HG02884 (cell line): Measurements from ENCODE around the gene SPHKAP.
A peak's percentile ranks its signal among the peaks of the same experiment; 100 is the strongest.
"Not testable (repeated sequence)": the region's sequence is repeated elsewhere in the genome, so short reads cannot be mapped to it uniquely, and the experiment has no call there.

ENCODE experiments used
- ATAC-seq: cut with Tn5 transposase; IDR thresholded peaks from one replicate; pipeline ENCODE4 v1.9.1; 2021; ENCODE audit warnings: mild to moderate bottlenecking, moderate library complexity; ENCODE audit not compliant: unreplicated experiment

The SPHKAP gene, protein sequence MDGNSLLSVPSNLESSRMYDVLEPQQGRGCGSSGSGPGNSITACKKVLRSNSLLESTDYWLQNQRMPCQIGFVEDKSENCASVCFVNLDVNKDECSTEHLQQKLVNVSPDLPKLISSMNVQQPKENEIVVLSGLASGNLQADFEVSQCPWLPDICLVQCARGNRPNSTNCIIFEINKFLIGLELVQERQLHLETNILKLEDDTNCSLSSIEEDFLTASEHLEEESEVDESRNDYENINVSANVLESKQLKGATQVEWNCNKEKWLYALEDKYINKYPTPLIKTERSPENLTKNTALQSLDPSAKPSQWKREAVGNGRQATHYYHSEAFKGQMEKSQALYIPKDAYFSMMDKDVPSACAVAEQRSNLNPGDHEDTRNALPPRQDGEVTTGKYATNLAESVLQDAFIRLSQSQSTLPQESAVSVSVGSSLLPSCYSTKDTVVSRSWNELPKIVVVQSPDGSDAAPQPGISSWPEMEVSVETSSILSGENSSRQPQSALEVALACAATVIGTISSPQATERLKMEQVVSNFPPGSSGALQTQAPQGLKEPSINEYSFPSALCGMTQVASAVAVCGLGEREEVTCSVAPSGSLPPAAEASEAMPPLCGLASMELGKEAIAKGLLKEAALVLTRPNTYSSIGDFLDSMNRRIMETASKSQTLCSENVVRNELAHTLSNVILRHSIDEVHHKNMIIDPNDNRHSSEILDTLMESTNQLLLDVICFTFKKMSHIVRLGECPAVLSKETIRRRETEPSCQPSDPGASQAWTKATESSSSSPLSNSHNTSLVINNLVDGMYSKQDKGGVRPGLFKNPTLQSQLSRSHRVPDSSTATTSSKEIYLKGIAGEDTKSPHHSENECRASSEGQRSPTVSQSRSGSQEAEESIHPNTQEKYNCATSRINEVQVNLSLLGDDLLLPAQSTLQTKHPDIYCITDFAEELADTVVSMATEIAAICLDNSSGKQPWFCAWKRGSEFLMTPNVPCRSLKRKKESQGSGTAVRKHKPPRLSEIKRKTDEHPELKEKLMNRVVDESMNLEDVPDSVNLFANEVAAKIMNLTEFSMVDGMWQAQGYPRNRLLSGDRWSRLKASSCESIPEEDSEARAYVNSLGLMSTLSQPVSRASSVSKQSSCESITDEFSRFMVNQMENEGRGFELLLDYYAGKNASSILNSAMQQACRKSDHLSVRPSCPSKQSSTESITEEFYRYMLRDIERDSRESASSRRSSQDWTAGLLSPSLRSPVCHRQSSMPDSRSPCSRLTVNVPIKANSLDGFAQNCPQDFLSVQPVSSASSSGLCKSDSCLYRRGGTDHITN (N-terminal part only)

DNA sequence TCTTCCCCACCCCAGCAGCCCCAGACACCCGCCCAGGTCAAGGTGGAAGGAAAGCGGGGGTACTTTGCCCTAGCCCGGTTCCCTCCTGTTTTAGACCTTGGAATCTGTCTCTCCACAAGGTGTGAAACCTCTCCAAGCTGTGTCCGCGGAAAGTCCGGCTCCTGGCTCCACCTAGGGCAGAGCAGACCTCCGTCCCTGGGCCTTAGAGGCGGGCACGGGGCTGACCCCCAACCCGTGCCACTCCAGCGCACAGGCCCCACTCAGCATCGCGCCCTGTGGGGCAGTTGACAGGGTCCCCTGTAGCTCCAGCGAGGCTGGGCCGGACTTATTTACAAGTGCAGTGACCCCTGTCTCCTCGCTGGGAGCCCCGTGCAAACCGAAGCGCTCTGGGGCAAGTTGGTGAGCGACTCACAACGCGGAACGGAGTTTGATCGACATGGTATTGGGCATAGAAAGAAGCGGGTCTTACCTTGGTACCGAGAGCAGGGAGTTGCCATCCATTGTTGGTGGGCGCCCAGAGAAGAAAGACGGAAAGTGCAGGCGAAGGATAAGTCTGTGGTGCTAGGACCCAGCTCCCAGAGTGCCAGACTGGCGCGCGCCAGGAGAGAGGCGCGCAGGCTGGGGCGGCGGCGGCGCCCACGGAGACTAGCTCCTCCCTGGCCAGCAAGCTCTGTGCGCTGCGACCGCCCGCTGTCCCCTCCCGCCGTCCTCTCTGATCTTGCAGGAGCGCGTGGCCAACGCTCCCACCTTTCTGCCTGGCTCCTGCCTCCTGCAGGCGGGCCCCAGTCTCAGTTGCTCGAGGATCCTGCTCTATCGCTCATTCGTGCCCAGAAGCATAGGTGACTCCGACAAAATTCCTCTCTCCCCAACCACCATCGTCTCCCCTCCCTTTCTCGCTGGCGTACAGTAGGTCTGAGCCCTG is at the start of gene SPHKAP:
TSS of gene SPHKAP (minus strand) at position 590 of the 922 bp plus-strand sequence. CDS start at position 501, 89 bp downstream.
- no peak for ATAC-seq

DNA sequence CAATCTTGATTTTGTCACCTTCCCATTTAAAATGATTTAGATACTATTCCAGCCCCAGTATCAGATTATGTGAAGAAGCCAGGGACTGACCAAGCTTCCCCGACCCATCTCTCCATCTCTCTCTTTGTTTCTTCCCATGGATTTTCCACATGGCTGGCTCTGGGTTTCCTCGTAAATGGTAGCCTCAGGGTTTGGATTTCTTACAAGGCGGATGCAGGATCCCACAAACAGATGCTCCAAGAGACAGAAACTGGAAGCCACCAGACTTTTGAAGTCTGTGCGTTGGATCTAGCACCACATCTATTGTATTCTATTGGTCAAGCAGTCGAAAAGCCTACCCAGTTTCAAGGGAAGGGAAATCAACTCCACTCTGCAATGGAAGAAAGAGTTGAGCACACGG is 46.0 kb upstream of the SPHKAP start:
- ATAC-seq, result no peak

DNA sequence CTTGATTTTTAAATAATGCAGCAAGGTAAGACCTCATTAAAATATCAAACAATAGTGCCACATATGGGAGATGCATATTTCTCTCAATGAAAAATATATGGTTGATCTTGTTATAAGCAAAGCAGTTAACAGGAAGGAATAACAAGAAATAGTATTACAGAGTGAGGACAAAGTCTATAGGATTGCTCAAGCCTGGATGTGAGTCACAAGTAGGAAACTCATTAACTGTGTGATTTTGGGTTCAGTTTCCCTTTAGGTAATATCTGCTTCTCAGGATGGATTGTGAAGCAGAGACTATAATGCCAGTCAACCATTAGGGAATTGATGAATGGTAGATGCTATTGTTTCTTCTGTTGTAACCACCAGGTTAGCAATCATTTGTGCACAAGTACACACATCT is 42.9 kb upstream of the SPHKAP start:
- no peak for ATAC-seq

DNA sequence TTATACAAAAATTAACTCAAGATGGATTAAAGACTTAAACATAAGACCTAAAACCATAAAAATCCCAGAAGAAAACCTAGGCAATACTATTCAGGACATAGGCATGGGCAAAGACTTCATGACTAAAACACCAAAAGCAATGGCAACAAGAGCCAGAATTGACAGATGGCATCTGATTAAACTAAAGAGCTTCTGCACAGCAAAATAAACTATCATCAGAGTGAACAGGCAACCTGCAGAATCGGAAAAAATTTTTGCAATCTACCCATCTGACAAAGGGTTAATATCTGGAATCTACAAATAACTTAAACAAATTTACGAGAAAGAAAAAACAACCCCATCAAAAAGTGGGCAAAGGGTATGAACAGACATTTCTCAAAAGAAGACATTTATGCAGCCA is 37.1 kb upstream of the SPHKAP start:
- ATAC-seq, result not testable (repeated sequence)

DNA sequence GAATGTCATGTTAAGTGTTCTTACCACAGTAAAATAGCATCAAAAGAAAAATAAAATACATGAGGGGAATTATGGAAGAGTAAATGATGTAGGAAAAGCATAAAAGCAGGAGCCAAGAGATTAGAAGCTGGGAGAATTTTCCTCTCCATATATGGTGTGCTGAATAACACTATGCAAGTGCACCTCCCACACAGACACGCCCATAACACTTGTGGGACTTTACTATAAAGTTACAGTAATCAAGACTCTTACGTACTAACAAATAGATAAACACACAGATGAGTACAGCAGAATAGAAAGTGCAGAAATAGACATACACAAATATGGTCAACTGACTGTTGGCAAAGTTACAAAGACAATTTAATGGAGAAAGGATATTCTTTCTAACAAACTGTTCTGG is 16.0 kb upstream of the SPHKAP start:
- no peak for ATAC-seq

DNA sequence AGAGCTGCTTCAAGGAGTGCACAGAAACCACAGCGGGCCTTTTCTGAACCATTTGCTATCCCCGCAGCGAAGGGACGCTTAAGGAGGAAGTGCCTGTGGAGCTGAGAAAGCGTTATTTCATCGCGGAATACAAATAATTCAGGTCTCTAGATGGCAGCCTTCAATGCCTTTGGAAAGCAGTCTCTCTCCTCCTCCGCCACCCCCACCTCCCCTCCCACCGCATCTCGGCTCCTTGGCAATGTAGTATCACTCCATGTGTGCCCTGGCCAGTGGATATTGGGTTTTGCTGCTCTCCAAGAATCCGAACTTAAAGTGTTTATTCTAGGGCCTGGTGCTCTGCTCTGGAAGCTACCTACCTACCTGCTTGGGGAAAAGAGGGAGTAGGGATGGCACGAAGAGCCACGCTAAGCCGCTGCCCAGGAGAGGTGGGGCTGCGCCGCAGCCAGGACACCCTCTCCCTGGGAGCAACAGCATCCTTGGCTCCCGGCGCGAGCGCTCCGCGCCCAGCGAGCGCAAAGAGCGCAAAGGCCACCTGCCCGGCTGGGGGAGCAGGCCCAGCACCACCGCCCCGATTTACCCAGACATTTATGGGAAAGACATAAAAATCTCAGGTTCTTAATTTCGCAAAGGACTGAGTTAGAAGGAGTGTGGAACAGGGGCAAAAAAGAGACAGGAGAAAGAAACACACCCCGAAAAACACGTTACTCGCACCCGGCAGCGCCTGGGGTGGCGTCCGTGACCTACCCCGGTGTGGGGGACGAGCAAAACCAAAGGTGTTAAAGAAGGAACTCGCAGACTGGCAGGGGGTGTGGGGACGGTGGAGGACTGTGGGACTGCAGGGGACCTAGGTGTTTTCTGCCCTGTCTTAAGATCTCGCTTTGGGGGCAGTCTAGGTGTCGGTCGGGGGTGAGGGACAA is 1.0 kb downstream of the SPHKAP start:
- ATAC-seq, result no peak

DNA sequence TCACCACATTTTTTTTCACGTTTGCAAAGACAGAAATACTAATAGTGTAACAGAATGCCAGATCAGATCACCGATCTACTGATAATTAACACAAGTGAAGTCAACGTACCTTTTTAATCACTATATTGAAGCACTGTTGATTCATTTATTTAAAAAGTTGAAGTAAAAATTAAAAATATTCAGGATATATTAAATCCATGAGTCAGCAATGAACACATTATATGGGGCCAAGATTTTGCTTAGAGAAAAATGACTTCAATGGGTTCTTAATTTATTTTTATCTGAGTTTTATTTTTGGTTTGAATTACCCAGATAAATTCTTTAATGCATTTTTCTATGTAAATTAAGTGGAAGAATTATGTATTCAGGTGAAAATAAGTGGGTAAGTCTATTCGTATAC is 14.2 kb downstream of the SPHKAP start:
- ATAC-seq, result no peak

DNA sequence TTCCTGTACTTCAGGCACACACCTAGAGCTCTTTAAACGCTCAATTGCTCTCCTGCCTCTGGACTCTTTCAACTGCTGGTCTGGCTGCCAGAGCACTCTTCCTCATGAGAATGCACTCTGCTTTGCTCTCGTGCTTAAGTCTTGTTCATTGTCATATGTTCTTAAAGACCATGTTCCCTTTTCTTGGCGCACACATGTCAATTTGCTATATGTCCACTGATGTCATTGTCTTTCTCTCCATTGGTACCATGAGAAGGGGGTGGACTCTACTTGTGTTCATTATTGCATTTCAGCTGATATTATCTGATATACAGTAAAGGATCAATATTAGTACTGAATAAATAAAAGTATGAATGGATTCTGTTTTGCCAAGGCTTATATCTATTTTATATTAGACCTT is 16.8 kb downstream of the SPHKAP start:
- ATAC-seq, result no peak

DNA sequence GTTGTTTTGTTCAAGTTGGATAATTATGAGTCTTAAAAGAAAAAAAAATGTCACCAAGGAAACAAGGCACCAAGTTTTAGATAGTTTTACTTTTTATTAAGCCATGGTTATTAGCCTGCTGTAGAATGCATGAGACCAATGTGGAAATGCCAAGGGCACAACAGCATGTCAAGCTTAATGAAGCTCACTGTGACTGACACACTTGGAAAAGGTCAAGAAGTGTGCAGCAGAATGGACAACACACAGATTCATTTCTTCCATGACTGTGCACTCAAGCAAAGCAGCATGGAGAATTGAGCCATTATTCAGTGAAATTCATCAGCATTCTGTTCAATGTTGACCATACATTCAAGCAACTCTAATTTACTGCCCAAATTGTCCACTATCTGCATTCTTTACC is 23.6 kb downstream of the SPHKAP start:
- no peak for ATAC-seq

DNA sequence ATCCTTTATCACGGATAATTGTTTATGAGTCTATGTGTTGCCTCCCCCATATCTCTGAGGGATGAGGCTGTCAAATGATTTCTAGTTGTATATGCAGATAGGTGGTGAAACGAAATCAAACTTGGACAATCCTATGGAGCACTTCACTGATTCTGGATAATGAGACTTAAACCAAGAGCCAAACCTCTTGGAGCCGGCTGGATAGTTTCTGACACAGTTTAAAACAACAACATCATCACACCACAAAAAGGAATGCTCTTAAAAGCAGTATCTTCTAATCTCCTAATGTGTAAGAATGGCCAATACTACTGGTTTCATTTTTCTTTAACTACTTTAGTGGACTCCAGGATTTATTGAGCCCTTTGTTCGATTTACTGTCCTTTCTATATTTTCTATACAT is 36.5 kb downstream of the SPHKAP start:
- ATAC-seq, result no peak

DNA sequence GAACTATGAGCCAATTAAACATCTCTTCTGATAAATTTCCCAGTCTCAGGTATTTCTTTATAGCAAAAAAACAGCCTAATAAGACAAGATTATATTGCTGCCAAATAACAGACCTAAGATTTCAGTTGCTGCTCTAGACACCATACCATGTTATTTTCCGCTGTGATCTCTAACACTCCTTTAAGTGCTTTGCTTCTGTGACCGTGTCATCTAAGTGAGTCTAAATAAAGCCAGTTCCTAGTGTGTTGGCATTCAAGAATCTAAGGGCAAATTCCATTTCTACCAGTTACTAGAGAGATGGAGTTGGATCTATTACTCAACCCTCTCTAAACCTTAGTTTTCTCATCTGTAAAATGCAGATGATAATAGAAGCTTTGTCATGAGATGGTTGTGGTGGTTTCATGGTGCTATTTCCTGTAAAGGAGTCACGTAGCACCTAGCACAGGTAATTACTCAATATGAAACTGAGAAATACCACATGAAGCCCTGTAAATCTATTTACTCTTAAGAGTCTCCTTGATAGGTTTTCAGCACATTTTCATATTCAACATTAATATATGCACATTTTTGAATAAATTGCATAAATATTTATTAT is 40.5 kb downstream of the SPHKAP start:
- ATAC-seq, result peak; percentile 89

DNA sequence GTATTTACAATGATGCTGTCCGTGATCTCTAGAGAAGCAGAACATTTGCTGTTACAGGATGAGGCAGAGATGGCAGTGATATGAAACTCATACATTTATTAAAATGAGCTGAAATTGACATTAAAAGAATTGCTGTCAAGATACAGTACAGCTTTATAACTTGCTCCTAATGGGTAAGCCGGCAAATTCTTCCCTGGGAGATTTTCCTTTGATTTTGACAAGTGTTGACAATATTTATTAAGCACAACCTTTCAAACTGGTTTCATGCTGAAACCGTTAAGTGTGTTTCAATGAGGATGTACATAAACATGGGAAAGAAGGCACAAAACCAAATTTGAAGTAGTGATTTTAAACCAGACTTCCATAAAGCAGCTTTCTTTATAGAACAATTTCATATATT is 45.5 kb downstream of the SPHKAP start:
- no peak for ATAC-seq

DNA sequence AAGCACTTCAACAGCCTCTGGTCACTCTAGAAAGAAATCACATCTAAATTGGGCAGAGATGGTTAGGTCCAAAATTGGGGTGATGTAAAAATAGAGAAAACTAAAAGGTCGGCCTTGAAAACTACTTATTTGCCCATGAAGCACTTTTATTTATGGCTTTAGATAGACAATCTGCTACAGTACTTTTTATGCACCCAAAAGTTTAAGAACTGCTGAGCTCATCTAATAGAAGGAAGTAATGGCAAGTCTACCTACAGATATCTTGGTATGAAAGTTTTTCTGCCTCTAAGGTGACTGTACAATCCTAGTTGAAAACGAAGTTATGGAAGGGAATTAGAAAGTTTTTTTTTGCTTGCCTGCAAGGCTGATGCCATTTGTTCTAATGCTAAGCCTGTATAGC is 46.2 kb downstream of the SPHKAP start:
- no peak for ATAC-seq

DNA sequence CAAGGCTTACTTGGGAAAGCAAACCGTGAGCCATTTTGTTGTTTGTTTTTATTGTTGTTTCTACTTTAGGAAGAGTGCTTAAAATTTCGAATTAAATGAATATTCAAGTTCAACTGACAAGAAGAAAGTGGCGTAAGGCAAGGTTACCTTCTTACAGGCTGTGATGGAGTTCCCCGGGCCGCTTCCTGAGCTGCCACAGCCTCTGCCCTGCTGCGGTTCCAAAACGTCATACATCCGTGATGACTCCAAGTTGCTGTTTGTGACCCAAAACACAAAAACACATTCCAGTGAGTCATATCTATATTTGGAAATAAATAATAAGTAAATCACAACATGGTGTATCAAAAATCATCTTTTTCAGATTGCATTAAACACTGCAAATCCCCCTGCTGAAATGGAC is 49.7 kb downstream of the SPHKAP start:
- ATAC-seq, result no peak

DNA sequence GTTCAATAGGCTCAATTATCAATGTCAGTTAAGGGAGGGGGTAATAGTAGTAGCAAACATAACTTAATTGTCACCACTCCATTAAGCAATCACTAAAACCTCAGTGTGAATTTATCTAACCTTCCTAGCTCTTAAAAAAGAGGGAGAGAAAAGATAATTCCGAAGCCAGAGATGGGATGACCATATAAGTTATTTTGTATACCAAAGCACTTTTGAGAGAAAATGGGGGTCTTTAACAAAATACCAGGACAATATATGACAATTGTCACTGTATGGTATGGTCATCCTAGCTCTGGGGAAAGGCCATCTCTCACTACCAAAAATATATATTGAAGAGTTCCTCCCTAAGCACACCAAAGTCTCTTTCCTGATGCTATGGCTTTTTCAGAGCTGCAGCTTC is 55.1 kb downstream of the SPHKAP start:
- ATAC-seq, result no peak

DNA sequence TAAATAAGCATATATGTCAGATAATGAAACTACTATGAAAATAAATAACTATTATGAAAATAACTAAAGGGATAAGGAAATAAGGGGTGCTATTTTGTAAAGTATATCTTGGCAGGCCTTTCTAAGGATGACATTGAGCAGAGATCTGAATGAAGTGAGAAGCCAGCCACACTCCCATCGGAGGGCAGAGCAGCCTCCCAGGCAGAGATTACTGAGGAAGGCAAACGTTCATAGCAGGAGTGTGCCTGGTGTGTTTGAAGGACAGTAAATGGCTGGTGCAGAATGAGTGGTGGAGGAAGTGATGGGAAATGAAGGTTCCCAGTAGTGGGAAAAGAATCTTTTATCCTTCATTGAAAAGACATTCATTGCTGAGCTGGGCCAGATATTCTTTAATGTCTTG is 62.5 kb downstream of the SPHKAP start:
- no peak for ATAC-seq

DNA sequence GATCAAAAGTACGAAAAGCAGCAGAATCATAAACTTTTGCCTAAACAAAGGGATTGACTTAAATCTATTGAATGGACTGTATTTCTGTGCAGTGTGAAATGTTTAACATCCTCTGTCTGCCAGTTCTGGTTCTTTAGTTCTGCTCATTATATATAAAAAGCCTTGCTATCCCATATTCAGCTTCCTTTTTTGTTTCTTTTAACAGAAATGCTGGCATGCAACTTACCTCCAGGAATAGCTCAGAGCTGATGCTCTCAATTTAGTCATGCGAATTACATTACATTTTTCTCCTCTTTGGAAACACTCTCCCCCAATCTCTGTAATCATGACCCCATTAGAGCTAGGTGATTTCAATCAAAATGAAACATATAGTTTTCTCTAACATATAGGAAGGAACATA is 73.6 kb downstream of the SPHKAP start:
- ATAC-seq, result no peak

DNA sequence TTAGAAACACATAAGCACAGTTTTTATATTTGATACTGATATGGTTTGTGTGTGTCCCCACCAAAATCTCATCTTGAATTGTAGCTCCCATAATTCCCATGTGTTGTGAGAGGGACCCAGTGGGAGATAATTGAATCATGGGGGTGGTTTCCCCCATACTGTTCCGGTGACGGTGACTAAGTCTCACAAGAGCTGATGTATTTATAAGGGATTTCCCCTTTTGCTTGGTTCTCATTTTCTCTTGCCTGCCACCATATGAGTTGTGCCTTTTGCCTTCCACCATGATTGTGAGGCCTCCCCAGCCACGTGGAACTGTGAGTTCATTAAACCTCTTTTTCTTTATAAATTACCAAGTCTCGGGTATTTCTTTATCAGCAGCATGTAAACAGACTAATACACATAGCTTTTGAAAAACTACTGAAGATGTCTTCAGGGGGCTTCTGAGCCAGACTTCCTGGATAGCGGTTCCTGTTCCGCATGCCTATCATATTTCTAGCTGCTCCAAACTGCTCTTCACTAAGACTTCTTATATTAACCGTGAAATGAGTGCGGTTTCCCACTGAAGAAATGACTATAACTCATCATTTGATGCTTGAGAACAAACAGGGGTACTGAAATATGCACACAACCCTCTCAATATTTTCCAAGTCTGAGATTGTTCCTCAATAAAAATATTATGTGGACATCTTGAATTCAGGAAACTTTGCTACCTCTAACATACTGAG is 75.8 kb downstream of the SPHKAP start:
- ATAC-seq, result no peak
